K562 (cell line): Measurements from ENCODE around the gene EOGT. TPM values are rescaled to one million over a fixed set of nuclear protein-coding genes. Genes with fewer than 3 reads are reported as not detected.
A peak's percentile ranks its signal among the peaks of the same experiment; 100 is the strongest.

ENCODE experiments used
- ATF7 ChIP-seq: fragments of 450-650 bp; IDR thresholded peaks from 2 replicates; pipeline ENCODE4 v1.7.1; 2014; ENCODE audit warnings: mild to moderate bottlenecking, moderate library complexity
- BMI1 ChIP-seq: fragments of 150-350 bp; IDR thresholded peaks from 2 replicates; pipeline ENCODE4 v1.6.1; 2014; ENCODE audit warnings: low read length
- CBFB ChIP-seq: sonication (generic); formaldehyde crosslinking; IDR thresholded peaks from 2 replicates; pipeline ENCODE4 v1.4.0; 2020; ENCODE audit warnings: mild to moderate bottlenecking, missing genetic modification reagents
- HDAC1 ChIP-seq, 2 experiments: fragments of 450-650 bp; IDR thresholded peaks; 2 replicates each; pipeline ENCODE4 v1.6.1; 2016 to 2017; ENCODE audit warnings: inconsistent platforms in 1 of 2, mild to moderate bottlenecking in 1 of 2, moderate library complexity in 1 of 2
- HDAC3 ChIP-seq: fragments of 450-650 bp; IDR thresholded peaks from 2 replicates; pipeline ENCODE4 v1.6.1; 2018; ENCODE audit warnings: borderline replicate concordance, mild to moderate bottlenecking, moderate library complexity; ENCODE audit not compliant: partially characterized antibody
- KAT2B ChIP-seq: IDR thresholded peaks from one replicate; pipeline ENCODE4 v1.6.1; 2012; ENCODE audit warnings: low read depth, mild to moderate bottlenecking, control low read depth, inconsistent platforms, low read length, moderate library complexity
- MYC ChIP-seq, 2 experiments: fragments of 250-450 bp in 1 of 2; sonication (Bioruptor Pico) in 1 of 2; IDR thresholded peaks; 2 replicates each; pipeline versions ENCODE4 v1.5.1 to v1.6.1; 2012 to 2021; ENCODE audit warnings: low read depth in 2 of 2, borderline replicate concordance in 1 of 2, improper control_type of control experiment in 1 of 2, low read length in 1 of 2, mild to moderate bottlenecking in 1 of 2, moderate library complexity in 1 of 2
- RBBP5 ChIP-seq: fragments of 200-600 bp; sonication (generic); IDR thresholded peaks from 2 replicates; pipeline ENCODE4 v1.6.1; 2012; ENCODE audit warnings: borderline replicate concordance, mild to moderate bottlenecking, low read length, control low read depth, inconsistent platforms; ENCODE audit not compliant: insufficient read depth, poor library complexity, severe bottlenecking
- SAP30 ChIP-seq: fragments of 200-600 bp; sonication (generic); IDR thresholded peaks from 2 replicates; pipeline ENCODE4 v1.6.1; 2012; ENCODE audit warnings: borderline replicate concordance, low read depth, mild to moderate bottlenecking, moderate library complexity, low read length, control low read depth, inconsistent platforms; ENCODE audit not compliant: insufficient read depth, poor library complexity, severe bottlenecking
- TBL1XR1 ChIP-seq, 2 experiments: IDR thresholded peaks; 2 replicates each; pipeline ENCODE4 v1.6.1; 2012; ENCODE audit warnings: improper control_type of control experiment in 2 of 2, low read length in 2 of 2, mild to moderate bottlenecking in 1 of 2
- ZNF780A ChIP-seq: fragments of 250-450 bp; sonication (Bioruptor Pico); IDR thresholded peaks from 2 replicates; pipeline ENCODE4 v1.5.0; 2021; ENCODE audit warnings: mild to moderate bottlenecking
- polyA plus RNA-seq, 8 experiments: library from polyadenylated mRNA; depleted of rRNA in 4 of 8; stranded (reverse) in 5 of 8; unstranded in 3 of 8; fragments of >200 nt; fragmentation: Nextera tagmentation in 2 of 8; fragmentation: Illumina TruSeq in 1 of 8; extraction: Ambion mirVana in 2 of 8; extraction: Trizol in 1 of 8; gene quantifications; 2 replicates each; pipeline versions ENCODE4 v1.2.1 to v1.2.3, GENCODE V29; 2011 to 2014; ENCODE audit warnings: inconsistent platforms in 1 of 8, missing spikeins in 1 of 8
- total RNA-seq, 7 experiments: library from RNA; depleted of rRNA in 6 of 7; stranded (reverse); fragments of >200 nt in 6 of 7; fragmentation: Illumina TruSeq in 2 of 7; extraction: Trizol in 2 of 7; gene quantifications; 2 replicates each; pipeline versions ENCODE4 v1.2.1 to v1.2.3, GENCODE V29; 2011 to 2021; ENCODE audit warnings: low replicate concordance in 1 of 7
- TF ChIP-seq, protein P1 (sequence below): sonication (generic); formaldehyde crosslinking; IDR thresholded peaks from 2 replicates; pipeline ENCODE4 v1.8.1; 2022; ENCODE audit warnings: missing genetic modification reagents
- TF ChIP-seq, protein P2 (sequence below): fragments of 250-450 bp; sonication (Bioruptor Pico); IDR thresholded peaks from 2 replicates; pipeline ENCODE4 v1.5.0; 2021; ENCODE audit warnings: mild to moderate bottlenecking, moderate library complexity
- TF ChIP-seq, protein P3 (sequence below), 2 experiments: fragments of 450-650 bp in 1 of 2; IDR thresholded peaks; 2 replicates each; pipeline ENCODE4 v1.6.1; 2011 to 2017; ENCODE audit warnings: low read depth in 2 of 2, antibody characterized with exemption in 1 of 2, borderline replicate concordance in 1 of 2, low read length in 1 of 2, mild to moderate bottlenecking in 1 of 2, mixed read lengths in 1 of 2; ENCODE audit not compliant: control insufficient read depth in 1 of 2
- TF ChIP-seq, protein P4 (sequence below): fragments of 250-450 bp; sonication (Bioruptor Pico); IDR thresholded peaks from 2 replicates; pipeline ENCODE4 v1.4.0; 2020; ENCODE audit warnings: mild to moderate bottlenecking

EOGT gene
- total and polyA plus RNA-seq, 9 of the 15 experiments (the other 6 are each of a cell fraction or from before 2014, with no cell fraction given) = 3.6 to 17.9 (median 7.4) TPM

DNA sequence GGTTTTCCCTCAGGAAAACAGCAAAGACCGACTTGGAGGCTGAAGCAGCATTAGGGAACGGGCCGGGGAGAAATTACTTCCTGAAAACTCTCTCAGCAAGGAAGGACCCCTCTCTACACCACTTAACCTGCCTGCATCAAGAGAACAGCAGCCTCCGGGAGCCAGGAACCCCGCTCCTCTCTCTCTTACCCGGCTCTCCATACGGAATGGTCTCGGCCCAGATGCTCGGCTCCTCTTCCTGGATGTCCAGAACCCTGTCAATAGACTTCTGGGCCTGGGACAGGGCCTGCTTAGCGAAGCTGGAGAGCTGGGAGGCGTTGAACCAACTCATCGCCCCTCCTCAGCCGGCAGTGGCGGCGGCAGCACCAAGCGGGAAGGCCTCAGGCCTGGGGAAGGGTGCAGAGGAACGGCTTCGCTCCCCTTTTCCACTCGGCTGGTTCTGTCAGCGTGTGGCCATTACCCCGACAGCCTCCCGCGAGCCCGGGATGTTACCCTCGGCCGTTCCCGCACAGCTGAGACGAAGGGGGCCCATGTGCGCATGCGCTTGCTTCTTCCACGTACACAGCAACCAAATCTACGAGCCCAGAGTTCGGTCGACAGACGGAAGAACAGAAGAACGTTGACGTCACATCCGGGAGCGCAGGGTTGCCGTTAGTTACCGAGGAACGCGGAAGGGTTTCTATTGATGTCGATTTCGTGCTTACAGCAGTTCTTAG, 38.4 kb upstream of the EOGT start, which contains the start of gene TMF1 (continued):
- TF ChIP-seq, protein P1, sequence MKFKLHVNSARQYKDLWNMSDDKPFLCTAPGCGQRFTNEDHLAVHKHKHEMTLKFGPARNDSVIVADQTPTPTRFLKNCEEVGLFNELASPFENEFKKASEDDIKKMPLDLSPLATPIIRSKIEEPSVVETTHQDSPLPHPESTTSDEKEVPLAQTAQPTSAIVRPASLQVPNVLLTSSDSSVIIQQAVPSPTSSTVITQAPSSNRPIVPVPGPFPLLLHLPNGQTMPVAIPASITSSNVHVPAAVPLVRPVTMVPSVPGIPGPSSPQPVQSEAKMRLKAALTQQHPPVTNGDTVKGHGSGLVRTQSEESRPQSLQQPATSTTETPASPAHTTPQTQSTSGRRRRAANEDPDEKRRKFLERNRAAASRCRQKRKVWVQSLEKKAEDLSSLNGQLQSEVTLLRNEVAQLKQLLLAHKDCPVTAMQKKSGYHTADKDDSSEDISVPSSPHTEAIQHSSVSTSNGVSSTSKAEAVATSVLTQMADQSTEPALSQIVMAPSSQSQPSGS (CRISPR knock-in tag) = no peak
- TF ChIP-seq ATF7 (peak; percentile 93), TBL1XR1 (IDR thresholded peaks at IDR 0.05; ENCODE audit: low read length in 2 of 2) (peak in 1 of 2 experiments; percentile 47; a peak in 1 of 4 replicates), HDAC3 (no peak), BMI1 (peak; percentile 90), SAP30 (peak; percentile 37), ZNF780A (CRISPR knock-in tag) (no peak), KAT2B (no peak), RBBP5 (peak; percentile 46), HDAC1 (IDR thresholded peaks at IDR 0.05) (0 out of 4 replicates have a peak, but pooled peaks of 1 of the 2 experiments have one; percentile 68), CBFB (CRISPR knock-in tag) (no peak), MYC (IDR thresholded peaks at IDR 0.05; ENCODE audit: low read depth, low read length) (peak; percentile 36; the same call in 1 of the 2 replicates), MYC (CRISPR knock-in tag; IDR thresholded peaks at IDR 0.05; ENCODE audit: borderline replicate concordance, low read depth) (no peak; the same call in 1 of the 2 replicates)
- TF ChIP-seq, protein P2, sequence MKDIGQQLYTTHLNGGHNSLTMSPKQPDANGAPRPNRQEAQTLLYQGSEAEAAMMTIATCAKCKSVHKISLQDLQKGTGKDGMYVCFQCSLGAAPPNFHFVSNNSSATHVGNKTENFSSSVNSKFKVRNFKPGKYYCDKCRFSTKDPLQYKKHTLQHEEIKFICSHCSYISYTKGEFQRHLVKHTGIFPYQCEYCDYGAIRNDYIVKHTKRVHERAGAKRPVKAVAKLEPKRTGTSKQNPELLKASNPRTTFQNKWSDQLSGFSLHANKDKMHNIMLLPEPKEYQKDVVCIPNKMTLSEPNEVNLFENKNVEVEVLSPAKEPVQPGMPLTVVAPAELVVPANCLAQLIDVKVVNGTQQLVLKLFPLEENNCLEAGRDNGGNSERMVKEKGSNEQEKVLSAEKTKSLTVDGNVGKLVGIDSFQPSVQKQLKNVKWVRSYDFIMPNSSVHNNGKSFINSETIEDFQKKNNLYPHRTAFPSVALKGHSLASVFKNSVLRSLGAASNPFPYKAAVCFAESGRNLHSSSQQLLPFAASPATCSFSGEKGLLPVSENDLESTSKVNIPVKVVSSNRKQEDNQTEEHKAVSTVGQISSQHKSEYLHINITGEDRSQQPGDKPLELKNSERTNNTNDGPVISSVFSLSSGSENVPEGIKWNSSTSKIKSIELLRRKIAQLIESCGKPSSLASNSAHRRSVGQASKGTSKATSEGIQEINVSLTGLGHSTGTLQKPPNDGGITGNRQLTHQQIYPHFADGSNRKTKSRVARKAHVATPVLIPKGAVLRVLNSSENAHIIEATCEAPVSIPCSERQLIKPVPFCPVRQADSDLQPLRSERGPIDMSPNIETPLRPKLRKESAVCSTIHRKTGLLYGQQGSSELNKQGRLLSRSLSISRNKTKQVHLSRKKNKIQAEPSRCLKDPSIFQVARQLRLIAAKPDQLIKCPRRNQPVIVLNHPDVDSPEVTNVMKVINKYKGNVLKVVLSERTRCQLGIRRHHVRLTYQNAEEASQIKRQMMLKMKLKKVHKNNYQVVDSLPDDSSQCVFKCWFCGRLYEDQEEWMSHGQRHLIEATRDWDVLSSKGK (CRISPR knock-in tag) = no peak
- TF ChIP-seq, protein P3, sequence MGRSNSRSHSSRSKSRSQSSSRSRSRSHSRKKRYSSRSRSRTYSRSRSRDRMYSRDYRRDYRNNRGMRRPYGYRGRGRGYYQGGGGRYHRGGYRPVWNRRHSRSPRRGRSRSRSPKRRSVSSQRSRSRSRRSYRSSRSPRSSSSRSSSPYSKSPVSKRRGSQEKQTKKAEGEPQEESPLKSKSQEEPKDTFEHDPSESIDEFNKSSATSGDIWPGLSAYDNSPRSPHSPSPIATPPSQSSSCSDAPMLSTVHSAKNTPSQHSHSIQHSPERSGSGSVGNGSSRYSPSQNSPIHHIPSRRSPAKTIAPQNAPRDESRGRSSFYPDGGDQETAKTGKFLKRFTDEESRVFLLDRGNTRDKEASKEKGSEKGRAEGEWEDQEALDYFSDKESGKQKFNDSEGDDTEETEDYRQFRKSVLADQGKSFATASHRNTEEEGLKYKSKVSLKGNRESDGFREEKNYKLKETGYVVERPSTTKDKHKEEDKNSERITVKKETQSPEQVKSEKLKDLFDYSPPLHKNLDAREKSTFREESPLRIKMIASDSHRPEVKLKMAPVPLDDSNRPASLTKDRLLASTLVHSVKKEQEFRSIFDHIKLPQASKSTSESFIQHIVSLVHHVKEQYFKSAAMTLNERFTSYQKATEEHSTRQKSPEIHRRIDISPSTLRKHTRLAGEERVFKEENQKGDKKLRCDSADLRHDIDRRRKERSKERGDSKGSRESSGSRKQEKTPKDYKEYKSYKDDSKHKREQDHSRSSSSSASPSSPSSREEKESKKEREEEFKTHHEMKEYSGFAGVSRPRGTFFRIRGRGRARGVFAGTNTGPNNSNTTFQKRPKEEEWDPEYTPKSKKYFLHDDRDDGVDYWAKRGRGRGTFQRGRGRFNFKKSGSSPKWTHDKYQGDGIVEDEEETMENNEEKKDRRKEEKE (IDR thresholded peaks at IDR 0.05; ENCODE audit: borderline replicate concordance in 1 of 2, control insufficient read depth in 1 of 2, low read depth in 2 of 2, low read length in 1 of 2) = no peak
- TF ChIP-seq, protein P4, sequence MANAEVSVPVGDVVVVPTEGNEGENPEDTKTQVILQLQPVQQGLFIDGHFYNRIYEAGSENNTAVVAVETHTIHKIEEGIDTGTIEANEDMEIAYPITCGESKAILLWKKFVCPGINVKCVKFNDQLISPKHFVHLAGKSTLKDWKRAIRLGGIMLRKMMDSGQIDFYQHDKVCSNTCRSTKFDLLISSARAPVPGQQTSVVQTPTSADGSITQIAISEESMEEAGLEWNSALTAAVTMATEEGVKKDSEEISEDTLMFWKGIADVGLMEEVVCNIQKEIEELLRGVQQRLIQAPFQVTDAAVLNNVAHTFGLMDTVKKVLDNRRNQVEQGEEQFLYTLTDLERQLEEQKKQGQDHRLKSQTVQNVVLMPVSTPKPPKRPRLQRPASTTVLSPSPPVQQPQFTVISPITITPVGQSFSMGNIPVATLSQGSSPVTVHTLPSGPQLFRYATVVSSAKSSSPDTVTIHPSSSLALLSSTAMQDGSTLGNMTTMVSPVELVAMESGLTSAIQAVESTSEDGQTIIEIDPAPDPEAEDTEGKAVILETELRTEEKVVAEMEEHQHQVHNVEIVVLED (CRISPR knock-in tag) = no peak
